NOMO-1 (cell line): Measurements from ENCODE around the gene MAP3K5.

ENCODE experiments used
- DNase-seq, 2 experiments: peaks; one replicate each; lab custom pipeline; 2025; ENCODE audit not compliant: unreplicated experiment in 2 of 2; lab: John Stamatoyannopoulos, UW

MAP3K5 gene

GRCh38 chr6:136655239-136656014, 136.8 kb downstream of the MAP3K5 start:
- DNase-seq = no peak

GRCh38 chr6:136654086-136654485, 138.2 kb downstream of the MAP3K5 start:
- no peak for DNase-seq

- DNase-seq = no peak
Observed at GRCh38 chr6:136652656-136653055, 139.6 kb downstream of the MAP3K5 start.

- no peak for DNase-seq
Observed at GRCh38 chr6:136651982-136652381, 140.3 kb downstream of the MAP3K5 start.

- peak in 1 of 2 experiments; percentile 2 for DNase-seq
Observed at GRCh38 chr6:136647363-136647852, 144.9 kb downstream of the MAP3K5 start.

- DNase-seq = no peak
Observed at GRCh38 chr6:136646377-136646776, 145.9 kb downstream of the MAP3K5 start.

GRCh38 chr6:136644597-136644952, 147.7 kb downstream of the MAP3K5 start:
- no peak for DNase-seq

- peak; percentile 32 to 44 for DNase-seq
Observed at GRCh38 chr6:136643850-136644596, 148.3 kb downstream of the MAP3K5 start.

- DNase-seq = no peak
Observed at GRCh38 chr6:136641873-136642465, 150.3 kb downstream of the MAP3K5 start.

- DNase-seq = no peak
Observed at GRCh38 chr6:136641166-136641565, 151.1 kb downstream of the MAP3K5 start.

- no peak for DNase-seq
Observed at GRCh38 chr6:136640132-136640915, 152.0 kb downstream of the MAP3K5 start.

- DNase-seq = no peak
Observed at GRCh38 chr6:136639702-136640101, 152.6 kb downstream of the MAP3K5 start.

- no peak for DNase-seq
Observed at GRCh38 chr6:136635615-136636014, 156.7 kb downstream of the MAP3K5 start.

- DNase-seq = no peak
Observed at GRCh38 chr6:136633355-136633754, 158.9 kb downstream of the MAP3K5 start.

GRCh38 chr6:136628996-136629395, 163.3 kb downstream of the MAP3K5 start:
- no peak for DNase-seq

- no peak for DNase-seq
Observed at GRCh38 chr6:136627191-136627590, 165.1 kb downstream of the MAP3K5 start.

- no peak for DNase-seq
Observed at GRCh38 chr6:136625293-136625692, 167.0 kb downstream of the MAP3K5 start.

- DNase-seq = no peak
Observed at GRCh38 chr6:136624347-136624746, 167.9 kb downstream of the MAP3K5 start.

GRCh38 chr6:136618086-136618485, 174.2 kb downstream of the MAP3K5 start:
- DNase-seq = no peak

- DNase-seq = no peak
Observed at GRCh38 chr6:136616527-136616926, 175.8 kb downstream of the MAP3K5 start.

- no peak for DNase-seq
Observed at GRCh38 chr6:136614994-136615393, 177.3 kb downstream of the MAP3K5 start.
